Prostate gland (tissue), 2 donors: ENCODE results near the gene NRARP. TPM values are rescaled to one million over a fixed set of nuclear protein-coding genes. Genes with fewer than 3 reads are reported as not detected.
A peak's percentile ranks its signal among the peaks of the same experiment; 100 is the strongest.

Experiments
- DNase-seq: peaks from one replicate; pipeline ENCODE4 v3.0.0-alpha.2; 2019; ENCODE audit warnings: low spot score
- H3K27ac ChIP-seq, 2 donors: fragments of 200-600 bp; sonication (generic); 2 replicates each; pipeline ENCODE4 v1.5.1; 2017 to 2019
- H3K27me3 ChIP-seq: fragments of 200-600 bp; sonication (generic); replicated peaks from 2 replicates; pipeline ENCODE4 v1.5.1; 2019; ENCODE audit not compliant: insufficient read depth
- H3K36me3 ChIP-seq, 2 donors: fragments of 200-600 bp; sonication (generic); 1 replicate in 1 of 2; 2 replicates in 1 of 2; pipeline versions ENCODE4 v1.5.1 to v1.8.1; 2017 to 2019
- H3K4me1 ChIP-seq: fragments of 200-600 bp; sonication (generic); replicated peaks from 2 replicates; pipeline ENCODE4 v1.5.1; 2019
- H3K4me3 ChIP-seq, 2 donors: fragments of 200-600 bp; sonication (generic); 2 replicates each; pipeline ENCODE4 v1.5.1; 2017 to 2019
- H3K9me3 ChIP-seq: fragments of 200-600 bp; sonication (generic); 2 replicates; pipeline ENCODE4 v1.5.1; 2017
- CTCF ChIP-seq, 4 experiments: fragments of 200-600 bp in 2 of 4; fragments of 450-650 bp in 2 of 4; sonication (generic) in 2 of 4; IDR thresholded peaks; 1 replicate in 3 of 4; 2 replicates in 1 of 4; pipeline ENCODE4 v1.5.1; 2016 to 2019; ENCODE audit warnings: antibody characterized with exemption in 4 of 4, mild to moderate bottlenecking in 2 of 4, moderate library complexity in 2 of 4
- POLR2A ChIP-seq: fragments of 450-650 bp; IDR thresholded peaks from one replicate; pipeline ENCODE4 v1.6.1; 2016; ENCODE audit warnings: antibody characterized with exemption, mild to moderate bottlenecking
- POLR2AphosphoS5 ChIP-seq: sonication (generic); formaldehyde crosslinking; IDR thresholded peaks from one replicate; pipeline ENCODE4 v1.6.1; 2017; ENCODE audit warnings: antibody characterized with exemption
- WGBS: methylation state at CpG from one replicate; pipeline ENCODE4 v1.1.5; 2018; 5-methylcytosine and 5-hydroxymethylcytosine counted together
- intact Hi-C: fragments of 100-400 bp; cut with DNase I; formaldehyde crosslinking; loops from one replicate; pipeline ENCODE4 v1.14.2; 2022
- total RNA-seq, 2 donors: library from RNA; depleted of rRNA; stranded (reverse); fragments of >200 nt; gene quantifications; one replicate each; pipeline ENCODE4 v1.1.0, GENCODE V29; 2016

NRARP gene
- total RNA-seq, 2 donors from 2014 or later: 22.4 to 24.3 TPM

- TF ChIP-seq POLR2A: no peak
- peak; percentile 77 for TF ChIP-seq POLR2AphosphoS5
- TF ChIP-seq CTCF (IDR thresholded peaks at IDR 0.05): peak in 1 of 4 experiments; percentile 6
- 41% methylated on average over 11 of the region's 11 CpGs for WGBS
- DNase-seq: no peak
- intact Hi-C loops: loop anchor here (10.0 kb wide), 2 partner anchors 111 to 231 kb away; no protein-coding TSS in a partner anchor
- no peaks in the 10 kb centered on the region for H3K9me3 ChIP-seq
- H3K4me3 ChIP-seq: no peak overlapping the region
- no peaks in the 10 kb centered on the region for H3K36me3 ChIP-seq
- peak overlapping the region; percentile 72 to 94 for H3K27ac ChIP-seq
- no peaks in the 10 kb centered on the region for H3K27me3 ChIP-seq
- H3K4me1 ChIP-seq: peaks cover 12% of the 10 kb centered on the region
These were observed 7.9 kb downstream of the NRARP start for GRCh38 chr9:137294091-137294680.

- Histone ChIP-seq H3K4me1 (peaks cover 12% of the 10 kb centered on the region), H3K36me3 (no peaks in the 10 kb centered on the region), H3K9me3 (no peaks in the 10 kb centered on the region), H3K27me3 (no peaks in the 10 kb centered on the region), H3K27ac (peak overlapping the region; percentile 72 to 94), H3K4me3 (no peak overlapping the region)
- intact Hi-C loops: loop anchor here (10.0 kb wide), 2 partner anchors 111 to 231 kb away; no protein-coding TSS in a partner anchor
- TF ChIP-seq CTCF (IDR thresholded peaks at IDR 0.05): no peak
- no peak for TF ChIP-seq POLR2A
- TF ChIP-seq POLR2AphosphoS5: peak; percentile 22
- 48% methylated on average over 29 of the region's 29 CpGs for WGBS
- no peak for DNase-seq
These were observed 8.5 kb downstream of the NRARP start for GRCh38 chr9:137293482-137294090.

DNA sequence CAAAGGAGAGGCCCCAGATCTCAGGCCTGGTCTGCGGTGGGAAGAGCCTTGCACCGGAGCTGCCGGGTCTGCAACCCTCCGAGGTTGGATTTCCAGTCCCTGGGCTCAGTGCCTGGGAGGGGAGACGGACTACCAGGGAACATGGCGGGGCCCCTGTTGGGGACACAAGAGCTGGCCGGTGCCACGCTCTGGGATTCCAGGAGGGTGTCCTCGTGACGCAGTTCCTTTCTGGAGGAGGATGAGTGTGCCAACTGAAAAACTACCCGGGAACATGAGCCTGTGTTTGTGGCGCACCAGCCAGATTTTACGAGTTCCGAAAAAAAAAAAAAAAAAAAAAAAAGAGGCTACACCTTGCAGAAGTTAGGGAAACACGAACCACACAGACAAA is 9.0 kb downstream of the NRARP start:
- H3K27ac ChIP-seq: peak overlapping the region; percentile 72 to 94
- no peaks in the 10 kb centered on the region for H3K9me3 ChIP-seq
- TF ChIP-seq CTCF (IDR thresholded peaks at IDR 0.05): no peak
- peak; percentile 53 for TF ChIP-seq POLR2AphosphoS5
- no peaks in the 10 kb centered on the region for H3K27me3 ChIP-seq
- H3K4me3 ChIP-seq: no peak overlapping the region
- intact Hi-C loops: loop anchor here (10.0 kb wide), 2 partner anchors 112 to 232 kb away; no protein-coding TSS in a partner anchor
- DNase-seq: peak; percentile 63
- no peaks in the 10 kb centered on the region for H3K36me3 ChIP-seq
- WGBS: 38% methylated on average over 15 of the region's 15 CpGs
- peaks cover 10% of the 10 kb centered on the region for H3K4me1 ChIP-seq

- no peak for TF ChIP-seq POLR2A
- TF ChIP-seq POLR2AphosphoS5: peak; percentile 70
- TF ChIP-seq CTCF (IDR thresholded peaks at IDR 0.05): peak in 3 of 4 experiments; percentile 69 to 79 (median 75)
- no peak overlapping the region for H3K27ac ChIP-seq
- no peaks in the 10 kb centered on the region for H3K9me3 ChIP-seq
- H3K27me3 ChIP-seq: no peaks in the 10 kb centered on the region
- no peak overlapping the region for H3K4me3 ChIP-seq
- no peaks in the 10 kb centered on the region for H3K36me3 ChIP-seq
- intact Hi-C loops: no loop called here
- peak; percentile 80 for DNase-seq
- H3K4me1 ChIP-seq: no peaks in the 10 kb centered on the region
- 42% methylated on average over 14 of the region's 14 CpGs for WGBS
These were observed 15.1 kb downstream of the NRARP start for GRCh38 chr9:137286975-137287383.
